Transverse colon (tissue), 3 donors: ENCODE results near the gene PIGS.

Experiments used
- CTCF ChIP-seq, 5 experiments: fragments of 200-600 bp in 3 of 5; fragments of 450-650 bp in 2 of 5; sonication (generic) in 3 of 5; IDR thresholded peaks; 1 replicate in 2 of 5; 2 replicates in 3 of 5; pipeline ENCODE4 v1.5.1; 2016 to 2017; ENCODE audit warnings: antibody characterized with exemption in 5 of 5, inconsistent platforms in 3 of 5, mild to moderate bottlenecking in 2 of 5, moderate library complexity in 1 of 5
- POLR2A ChIP-seq: fragments of 450-650 bp; IDR thresholded peaks from one replicate; pipeline ENCODE4 v1.6.1; 2016; ENCODE audit warnings: antibody characterized with exemption, mild to moderate bottlenecking, moderate library complexity

- TF ChIP-seq CTCF (IDR thresholded peaks at IDR 0.05) = no peak
- no peak for TF ChIP-seq POLR2A
Measured at GRCh38 chr17:28544402-28545140, 26.8 kb downstream of the PIGS start.
